Measurements from ENCODE around the gene MEI1.
"Not testable (repeated sequence)": the region's sequence is repeated elsewhere in the genome, so short reads cannot be mapped to it uniquely, and the experiment has no call there.

The MEI1 gene

GRCh38 chr22:41826021-41826420 is 126.7 kb downstream of the MEI1 start:
- DNase-seq: no peak

DNA sequence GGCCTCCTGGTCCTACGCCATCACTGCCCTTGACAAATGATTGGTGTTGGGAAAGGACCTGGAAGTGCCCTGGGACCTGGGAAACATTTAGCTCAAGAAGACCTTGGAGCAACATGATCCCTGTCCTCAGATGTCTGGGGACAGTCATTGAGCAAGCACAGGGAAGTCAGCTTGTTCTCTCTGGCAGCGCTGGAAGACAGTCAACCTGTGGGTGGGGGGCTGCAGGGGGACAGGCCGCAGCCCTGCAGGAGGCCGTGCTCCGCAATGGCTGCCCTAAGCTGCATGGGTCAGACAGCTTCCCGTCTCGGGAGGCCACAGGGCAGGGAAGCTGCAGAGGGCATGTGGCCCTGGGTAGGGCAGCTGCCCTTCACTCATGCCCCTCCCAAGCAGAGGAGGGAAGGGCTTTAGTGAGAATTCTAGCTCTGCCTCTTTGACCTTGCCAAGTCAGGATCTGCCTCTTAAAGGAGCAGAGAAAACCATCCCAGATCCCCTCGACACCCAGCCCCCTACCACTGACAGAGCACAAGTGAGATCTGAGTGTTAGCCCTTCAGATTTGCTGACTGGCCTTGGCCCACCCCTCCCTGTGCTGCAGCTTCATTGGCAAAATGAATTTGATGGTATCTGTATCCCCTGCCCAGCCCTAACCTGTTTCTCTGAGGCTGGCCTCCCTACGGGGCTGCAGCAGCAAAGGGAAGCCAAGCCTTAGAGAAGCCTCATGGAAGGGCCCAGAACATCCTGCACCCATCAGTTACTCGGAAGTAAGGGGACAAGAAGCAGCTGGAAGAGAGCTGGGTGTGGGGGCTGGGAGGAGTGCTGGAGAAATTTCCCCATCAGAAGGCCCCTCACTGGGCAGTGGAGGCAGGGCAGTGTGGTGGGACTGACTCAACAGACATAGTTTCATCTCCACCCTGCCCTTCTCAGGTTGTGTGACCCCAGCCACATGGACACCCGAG is 127.4 kb downstream of the MEI1 start:
- DNase-seq: no peak

DNA sequence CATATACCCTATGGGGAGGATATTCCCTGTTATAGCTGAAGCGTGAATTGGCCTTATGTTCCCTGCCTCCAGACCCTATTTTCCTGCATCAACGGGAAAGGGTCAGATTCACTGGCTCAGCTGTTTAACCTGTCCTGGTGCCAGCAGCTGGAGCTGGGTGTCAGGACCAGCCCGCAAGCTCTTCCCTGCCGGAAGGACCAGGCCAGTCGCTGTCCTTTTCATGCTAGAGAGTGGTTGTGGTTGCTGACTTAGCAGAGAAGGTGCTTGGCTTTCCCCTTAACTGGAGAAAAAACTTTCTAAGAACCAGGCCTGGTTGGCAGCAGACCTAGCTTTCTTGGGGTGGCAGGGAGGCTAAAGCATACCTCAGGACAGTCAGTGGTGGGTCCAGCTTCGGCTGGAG is 128.4 kb downstream of the MEI1 start:
- DNase-seq: no peak

DNA sequence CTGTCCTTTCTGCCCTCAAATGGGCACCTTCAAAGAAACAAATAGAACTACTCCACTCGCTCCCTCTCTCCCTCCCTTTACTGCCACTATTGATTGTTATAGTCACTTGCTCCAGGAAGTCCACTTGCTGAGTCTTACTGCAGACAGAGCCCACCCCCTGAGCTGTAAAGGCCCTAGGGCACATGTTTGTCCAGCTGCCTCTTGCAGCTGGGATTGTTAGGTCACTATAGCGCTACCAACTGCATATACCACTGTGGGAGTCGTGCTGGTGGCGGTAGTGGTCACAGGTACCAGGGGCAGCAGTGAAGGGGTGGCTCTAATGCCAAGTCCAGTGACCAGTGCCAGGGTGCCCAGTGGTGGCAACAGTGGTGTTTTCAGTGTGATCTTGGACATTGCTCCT is 129.2 kb downstream of the MEI1 start:
- DNase-seq: no peak

DNA sequence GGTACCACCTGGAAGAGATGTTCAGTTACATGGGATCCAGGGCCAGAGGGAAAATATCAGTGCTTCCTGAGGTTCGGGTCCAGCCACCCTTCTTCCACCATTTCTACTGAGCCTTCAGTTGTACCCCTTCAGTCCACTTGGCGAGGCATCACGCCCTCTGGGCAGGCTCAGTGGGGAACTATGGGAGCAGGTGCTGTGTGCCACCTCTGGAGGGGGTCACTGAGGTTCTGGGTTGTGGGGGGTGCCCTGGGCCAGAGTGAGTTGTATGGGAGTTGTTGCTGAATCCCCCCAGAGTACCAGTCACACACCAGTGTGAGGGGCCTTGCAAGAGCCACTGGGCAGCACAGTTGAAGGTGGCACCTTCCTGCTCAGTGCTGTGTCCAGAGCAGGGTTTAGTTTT is 130.9 kb downstream of the MEI1 start:
- no peak for DNase-seq

- peak; percentile 80 for DNase-seq
Measured at GRCh38 chr22:41831383-41831782, 132.1 kb downstream of the MEI1 start.

- DNase-seq: peak; percentile 8
Measured at GRCh38 chr22:41831828-41832552, 132.7 kb downstream of the MEI1 start.

GRCh38 chr22:41832553-41833368 is 133.5 kb downstream of the MEI1 start, which contains the start of gene SREBF2:
Gene SREBF2 (plus strand): TSS chr22:41833105. CDS start chr22:41833271, 166 bp downstream.
- peak; percentile 99 for DNase-seq

DNA sequence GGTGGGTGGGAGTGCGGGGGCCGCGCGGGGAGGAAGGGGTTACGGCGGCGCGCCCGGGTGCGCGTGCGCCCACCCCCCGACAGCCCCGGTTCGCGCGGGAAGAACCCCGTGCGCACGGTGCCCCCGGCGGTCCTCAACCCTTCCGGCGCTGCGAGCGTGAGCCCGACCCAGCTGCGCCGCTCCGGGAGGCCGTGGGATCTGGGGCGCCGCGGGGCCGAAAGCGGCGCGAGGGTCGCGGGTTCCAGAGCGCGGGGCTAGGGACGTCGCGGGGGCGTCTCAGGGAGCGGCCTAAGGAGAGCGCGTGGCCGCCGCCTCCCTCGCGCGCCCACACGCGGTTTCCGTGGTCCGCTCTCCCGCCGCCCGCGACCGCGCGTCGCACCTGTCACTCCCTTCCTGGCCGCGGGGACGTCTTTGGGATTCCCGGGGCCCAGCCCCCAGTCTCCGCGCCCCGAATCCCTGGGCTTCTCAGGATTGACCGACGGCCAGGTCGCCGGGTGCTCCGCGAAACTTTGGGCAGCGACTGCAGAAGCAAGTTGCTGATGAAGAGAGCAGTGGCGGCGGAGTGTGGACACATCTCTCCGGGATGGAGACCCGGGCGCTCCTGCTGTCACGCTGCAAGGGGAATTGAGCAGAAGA is 134.2 kb downstream of the MEI1 start:
- peak; percentile 25 for DNase-seq

GRCh38 chr22:41834005-41834944 is 135.0 kb downstream of the MEI1 start:
- DNase-seq: no peak

GRCh38 chr22:41835462-41835861 is 136.2 kb downstream of the MEI1 start:
- DNase-seq: not testable (repeated sequence)

GRCh38 chr22:41836551-41836950 is 137.2 kb downstream of the MEI1 start:
- DNase-seq: no peak

- no peak for DNase-seq
Measured at GRCh38 chr22:41838842-41839618, 139.7 kb downstream of the MEI1 start.

- DNase-seq: no peak
Measured at GRCh38 chr22:41840216-41840615, 140.9 kb downstream of the MEI1 start.

DNA sequence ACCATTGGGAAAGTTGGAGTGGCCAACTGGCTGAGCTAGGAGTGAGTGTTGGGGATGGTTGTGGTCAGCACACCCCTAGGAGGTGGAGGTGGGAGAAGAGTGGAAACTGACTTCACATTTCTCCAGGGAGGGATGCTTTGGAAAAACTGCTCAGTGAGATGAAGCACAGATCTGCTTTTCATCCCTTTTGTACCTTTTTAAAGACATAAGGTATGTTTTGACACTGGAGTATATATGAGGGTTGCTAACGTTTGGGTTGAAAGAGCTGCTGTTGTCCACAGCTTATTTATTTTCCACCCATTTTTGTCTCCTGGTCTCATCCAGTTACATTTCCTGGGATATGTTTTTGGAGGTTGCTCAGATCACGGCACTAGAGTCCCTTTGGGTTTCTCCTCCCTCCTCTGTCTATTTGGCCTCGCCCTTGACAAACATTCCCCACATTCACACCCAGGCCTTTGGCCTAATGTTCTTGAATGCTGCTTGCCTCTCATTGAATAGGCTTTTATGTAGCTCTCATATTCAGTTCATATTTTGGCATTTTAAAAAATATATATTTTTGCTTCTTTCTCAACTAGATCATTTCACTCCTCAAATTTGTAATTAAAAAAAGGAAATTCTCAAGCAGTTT is 141.9 kb downstream of the MEI1 start:
- DNase-seq: no peak

GRCh38 chr22:41842996-41843970 is 144.0 kb downstream of the MEI1 start:
- DNase-seq: no peak

GRCh38 chr22:41844036-41844435 is 144.7 kb downstream of the MEI1 start:
- DNase-seq: no peak

GRCh38 chr22:41844513-41844912 is 145.2 kb downstream of the MEI1 start:
- no peak for DNase-seq
